Activated CD8-positive, alpha-beta memory T cell treated with anti-CD3 and anti-CD28 coated beads, Interleukin-2, amount 50 U/mL, for 24 hours (primary cell): ENCODE data around the gene MACC1.
"Not testable (repeated sequence)": the region's sequence is repeated elsewhere in the genome, so short reads cannot be mapped to it uniquely, and the experiment has no call there.

Experiments used
- DNase-seq: peaks from one replicate; pipeline ENCODE4 v3.0.0-alpha.2; 2020; ENCODE audit errors: extremely low read depth

Gene MACC1

GRCh38 chr7:20207811-20208210, 9.4 kb downstream of the MACC1 start:
- DNase-seq = not testable (repeated sequence)

GRCh38 chr7:20206104-20206896, 10.9 kb downstream of the MACC1 start:
- no peak for DNase-seq

GRCh38 chr7:20203316-20203715, 13.9 kb downstream of the MACC1 start:
- no peak for DNase-seq

- no peak for DNase-seq
Observed at GRCh38 chr7:20201380-20201779, 15.8 kb downstream of the MACC1 start.

- DNase-seq = no peak
Observed at GRCh38 chr7:20200971-20201370, 16.2 kb downstream of the MACC1 start.

GRCh38 chr7:20200361-20200760, 16.8 kb downstream of the MACC1 start:
- DNase-seq = no peak

- DNase-seq = no peak
Observed at GRCh38 chr7:20199015-20199737, 18.0 kb downstream of the MACC1 start.

GRCh38 chr7:20198260-20198659, 18.9 kb downstream of the MACC1 start:
- DNase-seq = no peak

- no peak for DNase-seq
Observed at GRCh38 chr7:20197837-20198236, 19.3 kb downstream of the MACC1 start.

GRCh38 chr7:20197125-20197748, 19.9 kb downstream of the MACC1 start:
- DNase-seq = no peak

GRCh38 chr7:20194343-20194995, 22.7 kb downstream of the MACC1 start:
- DNase-seq = no peak

GRCh38 chr7:20193873-20194272, 23.3 kb downstream of the MACC1 start:
- no peak for DNase-seq

- no peak for DNase-seq
Observed at GRCh38 chr7:20193242-20193777, 23.9 kb downstream of the MACC1 start.

GRCh38 chr7:20191391-20191869, 25.8 kb downstream of the MACC1 start:
- DNase-seq = no peak

- no peak for DNase-seq
Observed at GRCh38 chr7:20190560-20191390, 26.4 kb downstream of the MACC1 start.

- DNase-seq = no peak
Observed at GRCh38 chr7:20189852-20190251, 27.3 kb downstream of the MACC1 start.

- no peak for DNase-seq
Observed at GRCh38 chr7:20188567-20188966, 28.6 kb downstream of the MACC1 start.

GRCh38 chr7:20187850-20188249, 29.3 kb downstream of the MACC1 start:
- not testable (repeated sequence) for DNase-seq

GRCh38 chr7:20185988-20186387, 31.2 kb downstream of the MACC1 start:
- no peak for DNase-seq

GRCh38 chr7:20183086-20183485, 34.1 kb downstream of the MACC1 start:
- DNase-seq = no peak
